ENCODE data around the gene UCN3.

Gene UCN3, protein sequence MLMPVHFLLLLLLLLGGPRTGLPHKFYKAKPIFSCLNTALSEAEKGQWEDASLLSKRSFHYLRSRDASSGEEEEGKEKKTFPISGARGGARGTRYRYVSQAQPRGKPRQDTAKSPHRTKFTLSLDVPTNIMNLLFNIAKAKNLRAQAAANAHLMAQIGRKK

GRCh38 chr10:5364890-5365338 lies at the start of gene UCN3:
UCN3 (plus strand) TSS chr10:5364966; CDS start chr10:5373721, 8,755 bp downstream.
- DNase-seq: no peak

DNA sequence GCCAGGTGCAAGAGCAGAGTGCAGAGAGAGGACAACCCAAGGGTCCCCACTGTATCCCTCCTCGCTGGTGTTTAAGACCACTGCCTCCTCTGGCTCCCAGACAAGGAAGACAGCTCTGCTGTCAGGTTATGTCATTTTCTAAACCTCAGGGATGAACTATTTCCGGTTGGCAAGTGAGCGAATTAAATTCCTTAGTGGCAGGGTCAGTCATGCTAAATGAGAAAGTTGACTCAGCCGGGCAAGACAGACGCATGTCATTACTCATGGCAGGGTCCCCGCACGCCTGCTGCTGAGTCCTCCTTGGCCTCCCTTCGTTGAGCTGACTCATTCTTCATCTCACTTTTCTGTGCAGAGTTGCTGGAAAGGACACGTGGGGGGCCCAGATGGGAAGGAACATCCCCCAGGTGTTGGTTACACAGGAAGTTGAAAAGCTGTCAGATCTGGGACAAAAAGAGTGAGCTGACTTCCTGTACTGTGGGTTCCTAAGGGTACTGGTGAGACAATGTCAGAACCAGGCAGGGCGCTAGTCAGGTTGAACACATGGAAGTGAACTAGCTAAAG lies 47.1 kb upstream of the UCN3 start:
- no peak for DNase-seq

- no peak for DNase-seq
These were observed 46.6 kb upstream of the UCN3 start for GRCh38 chr10:5318148-5318547.

DNA sequence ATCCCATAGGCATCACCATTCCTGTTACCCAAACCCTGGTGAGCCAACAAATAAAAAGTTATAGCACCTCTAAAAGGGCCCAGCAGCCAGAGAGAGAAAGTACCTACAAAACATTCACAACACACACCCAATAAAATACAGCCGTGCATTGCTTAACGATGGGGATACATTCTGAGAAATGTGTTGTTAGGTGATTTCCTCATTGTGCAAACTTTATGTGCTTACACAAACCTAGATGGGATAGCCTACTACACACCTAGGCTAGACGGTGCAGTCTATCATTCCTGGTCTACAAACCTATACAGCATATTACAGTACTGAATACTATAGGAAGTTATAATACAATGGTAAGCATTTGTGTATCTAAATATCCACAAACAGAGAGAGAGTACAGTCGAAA lies 44.9 kb upstream of the UCN3 start:
- no peak for DNase-seq

DNA sequence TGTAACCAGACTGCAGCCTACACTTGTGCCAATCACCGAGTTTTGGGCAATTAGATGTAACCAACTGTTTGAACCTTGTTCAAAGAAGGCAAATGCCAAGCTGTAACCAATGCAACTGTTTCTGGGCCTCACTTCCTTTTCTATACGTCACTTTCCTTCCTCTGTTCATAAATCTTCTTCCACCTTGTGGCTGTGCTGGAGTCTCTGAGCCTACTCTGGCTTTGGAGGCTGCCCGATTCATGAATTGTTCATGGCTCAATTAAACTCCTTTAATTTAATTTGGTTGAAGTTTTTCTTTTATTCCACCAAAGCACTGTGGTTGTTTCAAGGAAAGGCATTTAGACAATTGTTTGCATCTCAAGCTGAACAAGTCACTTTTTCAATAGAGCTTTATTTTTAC lies 43.5 kb upstream of the UCN3 start:
- no peak for DNase-seq

GRCh38 chr10:5323446-5323845 lies 41.3 kb upstream of the UCN3 start:
- DNase-seq: no peak

GRCh38 chr10:5325076-5325475 lies 39.7 kb upstream of the UCN3 start:
- DNase-seq: no peak

GRCh38 chr10:5334196-5334880 lies 30.4 kb upstream of the UCN3 start:
- no peak for DNase-seq

DNA sequence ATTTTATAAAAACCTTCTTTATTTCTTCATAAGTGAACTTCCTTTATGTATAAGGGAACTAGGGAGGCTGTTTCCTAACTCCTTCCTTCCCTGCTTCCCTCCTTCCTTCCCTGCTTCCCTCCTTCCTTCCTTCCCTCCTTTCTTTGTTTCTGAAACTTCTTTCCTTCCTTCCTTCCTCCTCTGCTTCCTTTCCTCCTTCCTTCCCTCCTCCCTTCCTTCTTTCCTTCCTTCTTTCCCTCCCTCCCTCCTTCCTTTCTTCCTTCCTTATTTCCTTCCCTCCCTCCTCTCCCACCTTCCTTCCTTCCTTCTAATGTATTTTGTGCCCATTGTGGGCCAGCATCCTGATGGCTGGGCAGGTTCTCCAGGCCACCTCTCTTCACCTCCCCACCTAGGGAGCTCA lies 26.8 kb upstream of the UCN3 start:
- no peak for DNase-seq

DNA sequence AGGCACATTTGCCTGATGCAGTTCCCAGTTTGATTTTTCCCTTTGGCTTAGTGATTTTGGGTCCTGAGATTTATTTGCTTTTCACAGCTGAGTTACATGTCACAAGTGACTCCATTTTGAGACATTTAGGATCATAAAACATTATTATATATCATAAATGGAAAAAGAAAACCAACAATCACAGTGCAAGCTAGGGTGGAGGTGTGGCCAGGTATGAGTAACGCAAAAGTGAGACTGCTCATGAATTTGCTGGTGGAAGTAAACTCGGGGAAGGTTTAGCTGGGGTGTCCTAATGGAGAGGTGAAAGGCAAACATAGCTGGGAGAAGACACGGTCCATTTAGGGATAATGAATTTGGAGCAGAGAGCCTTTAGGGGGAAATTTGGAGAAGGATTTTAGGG lies 21.7 kb upstream of the UCN3 start:
- no peak for DNase-seq

- DNase-seq: no peak
These were observed 21.2 kb upstream of the UCN3 start for GRCh38 chr10:5343561-5343960.

- no peak for DNase-seq
These were observed 20.8 kb upstream of the UCN3 start for GRCh38 chr10:5343979-5344378.

GRCh38 chr10:5344746-5345145 lies 20.0 kb upstream of the UCN3 start:
- no peak for DNase-seq

DNA sequence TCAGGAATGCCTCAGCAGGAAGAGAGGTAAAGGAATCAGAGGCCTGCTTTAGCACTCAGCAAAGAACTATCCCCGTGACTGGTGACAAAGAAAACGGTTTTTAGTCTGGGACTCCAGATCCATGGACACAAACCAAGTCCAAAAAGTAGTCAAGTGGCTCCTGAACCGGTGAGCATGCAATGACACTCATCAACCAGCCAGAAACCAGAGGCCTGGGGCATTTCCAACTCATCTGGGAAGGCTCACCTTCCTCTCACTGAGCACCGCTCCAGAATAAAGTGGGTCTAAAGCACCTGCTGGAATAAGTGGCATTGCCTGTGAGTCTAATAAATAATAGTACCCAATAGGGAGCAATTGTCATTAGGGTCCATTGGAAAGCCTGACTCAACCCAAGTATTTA lies 17.9 kb upstream of the UCN3 start:
- no peak for DNase-seq

DNA sequence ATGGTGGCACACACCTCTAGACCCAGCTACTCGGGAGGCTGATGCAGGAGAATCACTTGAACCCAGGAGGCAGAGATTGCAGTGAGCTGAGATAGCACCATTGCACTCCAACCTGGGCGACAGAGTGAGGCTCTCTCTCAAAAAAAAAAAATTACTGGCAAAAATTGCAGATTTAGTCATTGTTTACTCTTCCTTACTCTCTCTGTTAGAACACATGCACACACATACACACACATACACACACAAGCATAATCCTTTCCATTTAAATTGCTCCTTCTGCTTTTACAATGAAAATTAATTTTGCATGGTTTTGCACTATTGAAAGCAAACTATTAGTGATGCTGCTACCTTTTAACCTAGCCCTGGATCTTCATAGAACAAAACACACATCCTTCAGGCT lies 15.4 kb upstream of the UCN3 start:
- no peak for DNase-seq

GRCh38 chr10:5354068-5354467 lies 10.7 kb upstream of the UCN3 start:
- DNase-seq: no peak

DNA sequence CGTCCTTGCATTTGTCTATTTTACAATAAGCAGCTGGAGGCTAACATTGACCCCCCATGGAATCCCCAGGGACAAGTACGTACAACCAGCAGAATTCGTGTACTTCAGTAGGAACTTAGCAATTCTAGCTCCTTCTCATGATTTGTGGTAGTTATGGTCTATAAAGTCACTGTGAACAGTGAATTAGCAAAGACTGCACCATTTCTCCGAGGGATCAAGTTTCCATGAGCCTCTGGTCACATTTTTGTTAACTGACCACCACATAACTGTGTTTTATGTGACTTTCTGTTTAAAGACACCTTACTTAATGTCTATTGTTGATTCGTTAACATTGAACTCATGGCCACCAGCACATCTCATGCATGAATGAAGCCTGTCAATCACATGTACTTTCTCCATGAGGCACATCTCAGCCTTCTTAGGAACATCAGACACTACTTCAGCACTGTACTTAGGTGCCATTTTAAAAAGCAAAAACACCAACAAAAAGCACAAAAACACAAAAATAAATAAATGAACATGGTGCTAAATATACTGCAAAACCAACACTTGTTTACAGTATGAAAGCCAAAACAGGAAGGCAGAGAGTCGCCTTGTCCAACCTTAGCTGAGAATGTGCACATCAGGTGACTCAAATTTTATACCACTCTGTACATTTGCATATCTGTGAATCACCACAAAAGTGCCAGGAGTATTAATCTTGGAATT lies 9.0 kb upstream of the UCN3 start:
- no peak for DNase-seq

DNA sequence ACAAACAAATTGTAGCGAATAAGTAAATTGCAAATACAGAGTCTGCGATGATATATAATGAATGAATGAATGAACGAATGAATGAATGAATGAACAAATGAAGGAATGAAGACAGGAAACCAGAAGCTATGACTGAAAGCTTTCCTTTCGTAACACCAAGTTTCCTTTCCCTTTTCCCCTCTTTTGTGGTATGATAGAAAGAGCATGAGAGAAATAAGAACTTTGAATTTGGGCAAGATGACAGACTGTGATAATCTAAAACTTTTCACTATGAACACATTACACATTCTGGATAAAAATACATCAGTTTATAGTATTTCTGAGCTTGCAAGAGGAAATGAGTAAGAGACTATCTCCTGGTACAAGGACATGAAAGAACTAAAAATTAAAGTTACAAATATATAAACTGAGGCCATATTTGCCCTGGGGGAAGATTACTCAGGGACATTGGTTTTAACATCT lies 8.4 kb upstream of the UCN3 start:
- DNase-seq: no peak

DNA sequence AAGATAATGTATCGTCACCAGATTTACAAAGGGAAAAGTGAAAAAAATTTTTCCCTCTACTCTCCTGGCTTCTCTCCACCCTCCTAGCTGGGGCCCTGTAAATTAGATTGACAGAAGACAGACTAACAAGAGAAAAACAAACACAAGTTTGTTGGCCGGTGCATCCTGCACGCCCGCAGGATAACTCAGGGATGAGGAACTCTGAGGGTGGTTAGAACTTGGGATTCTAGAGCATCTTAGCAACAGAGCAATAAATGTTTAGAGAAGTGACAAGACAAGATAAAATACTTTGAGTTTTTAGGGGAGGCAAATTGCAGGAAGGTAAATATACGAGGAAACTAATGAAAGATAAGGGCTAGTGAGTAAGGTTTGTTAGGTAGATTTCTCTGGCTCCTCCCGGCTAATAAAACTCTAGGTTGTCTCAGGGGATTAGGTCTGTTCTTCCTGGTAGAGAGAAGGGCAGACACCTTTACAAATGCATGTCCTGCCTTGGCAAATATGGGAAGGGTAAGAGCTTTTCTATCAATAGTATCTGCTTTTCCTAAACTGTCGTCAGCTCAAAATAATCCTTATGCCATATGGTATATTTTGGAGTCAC lies 4.3 kb upstream of the UCN3 start:
- DNase-seq: no peak

- DNase-seq: no peak
These were observed 2.8 kb upstream of the UCN3 start for GRCh38 chr10:5361966-5362365.

- no peak for DNase-seq
These were observed 1.9 kb upstream of the UCN3 start for GRCh38 chr10:5362873-5363272.

- DNase-seq: no peak
These were observed 392 bp upstream of the UCN3 start for GRCh38 chr10:5364374-5364773.

DNA sequence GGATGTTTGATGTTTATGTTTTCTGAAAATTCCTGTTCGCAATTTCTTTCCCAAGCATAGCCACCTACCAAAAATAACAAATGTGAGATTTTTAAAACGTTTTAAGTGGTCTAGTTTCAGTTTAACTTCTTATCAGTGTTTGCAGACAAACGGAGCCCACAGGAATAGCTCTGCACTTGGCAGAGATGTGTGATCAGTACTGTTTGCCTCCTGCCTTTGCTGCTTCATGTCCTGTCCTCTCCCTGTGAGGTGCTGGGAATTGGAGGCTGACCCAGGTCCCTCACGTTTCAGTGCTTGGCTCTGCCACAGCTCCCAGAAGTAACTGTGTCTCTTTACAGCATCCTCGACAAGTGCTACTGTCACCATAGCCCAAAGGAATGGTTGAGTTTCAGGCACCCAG lies 1.2 kb downstream of the UCN3 start:
- no peak for DNase-seq

Data from NCI-H2029 (cell line).